Subcutaneous abdominal adipose tissue (tissue), 5 donors: ENCODE measurements around the gene KIAA1671.
A peak's percentile ranks its signal among the peaks of the same experiment; 100 is the strongest.

ENCODE experiments used
- H3K27ac ChIP-seq: one replicate; pipeline ENCODE4 v1.7.0; 2013; ENCODE audit warnings: low read depth, mild to moderate bottlenecking, inconsistent platforms, low read length, moderate library complexity
- H3K27me3 ChIP-seq, 5 donors: one replicate each; pipeline ENCODE4 v1.7.0; 2013; ENCODE audit warnings: low read length in 5 of 5, inconsistent platforms in 1 of 5; ENCODE audit not compliant: control insufficient read depth in 5 of 5, insufficient read depth in 4 of 5
- H3K36me3 ChIP-seq, 5 donors: one replicate each; pipeline ENCODE4 v1.7.0; 2013; ENCODE audit warnings: low read length in 5 of 5; ENCODE audit not compliant: control insufficient read depth in 5 of 5, insufficient read depth in 5 of 5
- H3K4me1 ChIP-seq, 5 donors: one replicate each; pipeline ENCODE4 v1.7.0; 2013; ENCODE audit warnings: low read length in 5 of 5, mild to moderate bottlenecking in 3 of 5, moderate library complexity in 1 of 5; ENCODE audit not compliant: control insufficient read depth in 5 of 5, insufficient read depth in 5 of 5
- H3K4me3 ChIP-seq, 5 donors: one replicate each; pipeline ENCODE4 v1.7.0; 2013; ENCODE audit warnings: low read length in 5 of 5, low read depth in 1 of 5
- H3K9ac ChIP-seq, 5 donors: one replicate each; pipeline ENCODE4 v1.7.0; 2013; ENCODE audit warnings: low read length in 5 of 5, mild to moderate bottlenecking in 4 of 5, moderate library complexity in 3 of 5
- H3K9me3 ChIP-seq, 5 donors: one replicate each; pipeline ENCODE4 v1.7.0; 2013; ENCODE audit warnings: low read length in 5 of 5; ENCODE audit not compliant: control insufficient read depth in 5 of 5
- donor health status: healthy.
- donor health status: healthy.
- donor health status: healthy.
- donor health status: healthy.
- donor health status: healthy.

KIAA1671 gene

DNA sequence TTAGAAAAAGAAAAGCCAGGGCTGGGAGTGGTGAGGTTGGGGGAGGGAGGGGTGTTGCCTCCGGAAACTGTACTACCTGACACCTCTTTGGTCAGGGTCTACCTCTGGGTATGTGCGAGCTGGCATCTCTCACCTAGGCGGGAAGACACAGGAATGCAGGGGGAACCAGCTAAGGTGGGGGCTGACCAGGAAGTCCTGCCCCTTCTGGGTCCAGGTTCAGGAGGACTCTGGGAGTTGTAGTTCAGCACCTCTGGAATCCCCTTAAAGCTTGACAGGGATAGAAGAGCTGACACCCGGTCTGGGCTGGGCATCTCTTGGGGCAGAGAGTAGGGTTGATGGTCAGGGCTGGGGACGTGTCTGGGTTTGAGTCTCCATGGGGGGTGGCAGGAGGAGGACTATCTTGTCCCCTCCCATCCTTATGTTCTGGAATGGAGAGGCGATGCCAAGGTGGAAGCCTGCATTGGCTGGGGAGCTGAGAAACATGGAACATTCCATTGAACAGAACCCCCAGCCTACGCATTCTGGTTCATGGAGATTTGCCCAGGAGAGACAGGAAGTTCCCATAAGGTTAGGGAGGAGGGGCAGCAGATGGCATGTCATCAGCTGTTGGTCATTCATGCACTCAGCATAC lies 2.1 kb upstream of the KIAA1671 start:
- no peak overlapping the region for H3K9ac ChIP-seq
- no peaks in the 10 kb centered on the region for H3K36me3 ChIP-seq
- H3K4me3 ChIP-seq: no peak overlapping the region
- H3K27me3 ChIP-seq: peaks cover 6 to 25% (median 15%) of the 10 kb centered on the region in 5 donors
- no peaks in the 10 kb centered on the region for H3K9me3 ChIP-seq
- H3K27ac ChIP-seq: no peak overlapping the region
- H3K4me1 ChIP-seq: peaks cover 0 to 27% (median 23%) of the 10 kb centered on the region in 5 donors

GRCh38 chr22:24952837-24953383 lies 394 bp downstream of the KIAA1671 start:
- Histone ChIP-seq H3K9ac (peak overlapping the region; percentile 58 to 87 (median 69)), H3K4me1 (peaks cover 0 to 27% (median 23%) of the 10 kb centered on the region in 5 donors), H3K4me3 (peak overlapping the region; percentile 71 to 85 (median 83)), H3K36me3 (no peaks in the 10 kb centered on the region), H3K9me3 (no peaks in the 10 kb centered on the region), H3K27ac (peak overlapping the region; percentile 84), H3K27me3 (peaks cover 3 to 15% (median 13%) of the 10 kb centered on the region in 5 donors)

DNA sequence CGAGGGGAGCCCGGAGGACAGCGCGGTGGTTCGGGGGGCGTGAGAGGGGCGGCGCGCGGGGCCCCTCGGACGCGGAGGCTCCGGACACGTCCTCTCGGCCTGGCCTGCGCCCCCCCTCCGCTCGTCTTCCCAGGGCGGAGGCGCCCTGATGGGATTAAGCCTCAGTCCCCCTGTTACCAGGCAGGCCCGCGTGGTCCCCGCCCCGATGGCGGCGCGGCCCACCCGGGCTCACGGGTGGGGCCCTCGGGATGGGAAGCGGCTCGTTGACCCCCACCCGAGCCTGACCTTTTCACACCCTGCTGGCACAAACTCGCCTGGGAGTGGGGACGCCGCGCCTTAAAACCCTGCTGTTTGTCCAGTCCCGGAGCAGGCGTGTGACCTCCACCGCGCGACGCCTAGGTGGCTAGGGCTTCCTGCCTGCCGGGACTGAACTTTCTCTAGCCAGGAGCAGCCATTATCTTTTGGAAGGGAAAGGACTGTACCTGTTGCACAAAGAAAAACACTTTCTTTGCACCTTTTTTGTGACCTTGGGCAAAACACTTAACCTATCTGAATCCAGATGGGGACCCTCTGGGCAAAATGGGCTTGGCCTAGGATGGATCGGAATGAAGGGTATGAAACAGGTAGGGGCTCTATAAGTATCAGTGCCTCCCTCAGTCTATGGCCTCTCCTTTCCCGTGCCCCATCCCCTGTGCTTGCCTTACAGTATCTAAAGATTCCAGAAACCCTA lies 1.0 kb downstream of the KIAA1671 start:
- H3K27me3 ChIP-seq: peaks cover 2 to 9% (median 7%) of the 10 kb centered on the region in 5 donors
- H3K27ac ChIP-seq: peak overlapping the region; percentile 84
- peaks cover 0 to 27% (median 23%) of the 10 kb centered on the region in 5 donors for H3K4me1 ChIP-seq
- peak overlapping the region; percentile 58 to 87 (median 69) for H3K9ac ChIP-seq
- H3K4me3 ChIP-seq: peak overlapping the region in 4 of 5 donors; percentile 81 to 85 (median 84)
- H3K9me3 ChIP-seq: no peaks in the 10 kb centered on the region
- H3K36me3 ChIP-seq: no peaks in the 10 kb centered on the region

- peak overlapping the region in 1 of 5 donors; percentile 87 for H3K9ac ChIP-seq
- H3K27me3 ChIP-seq: peaks cover 2 to 7% (median 6%) of the 10 kb centered on the region in 5 donors
- peak overlapping the region in 3 of 5 donors; percentile 81 to 85 (median 83) for H3K4me3 ChIP-seq
- H3K4me1 ChIP-seq: peaks cover 0 to 27% (median 23%) of the 10 kb centered on the region in 5 donors
- no peaks in the 10 kb centered on the region for H3K9me3 ChIP-seq
- peak overlapping the region; percentile 84 for H3K27ac ChIP-seq
- no peaks in the 10 kb centered on the region for H3K36me3 ChIP-seq
Measured at GRCh38 chr22:24954114-24954463, 1.6 kb downstream of the KIAA1671 start.

DNA sequence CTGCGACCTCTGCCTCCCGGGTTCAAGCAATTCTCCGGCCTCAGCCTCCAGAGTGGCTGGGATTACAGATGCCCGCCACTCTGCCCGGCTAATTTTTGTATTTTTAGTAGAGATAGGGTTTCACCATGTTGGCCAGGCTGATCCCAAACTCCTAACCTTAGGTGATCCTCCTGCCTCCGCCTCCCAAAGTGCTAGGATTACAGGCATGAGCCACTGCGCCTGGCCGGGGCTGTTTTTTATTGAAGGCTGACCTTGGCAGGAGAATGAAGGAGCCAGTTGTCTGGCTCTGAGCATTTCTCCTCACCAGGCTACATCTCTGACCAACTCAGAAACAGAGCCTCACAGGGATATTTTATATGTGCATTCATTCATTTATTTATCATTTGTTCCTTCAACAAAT lies 2.3 kb downstream of the KIAA1671 start:
- Histone ChIP-seq H3K27me3 (peaks cover 0 to 7% (median 6%) of the 10 kb centered on the region in 5 donors), H3K36me3 (no peaks in the 10 kb centered on the region), H3K4me3 (no peak overlapping the region), H3K4me1 (peaks cover 0 to 27% (median 23%) of the 10 kb centered on the region in 5 donors), H3K9me3 (no peaks in the 10 kb centered on the region), H3K27ac (no peak overlapping the region), H3K9ac (no peak overlapping the region)

GRCh38 chr22:24957043-24957442 lies 4.5 kb downstream of the KIAA1671 start:
- Histone ChIP-seq H3K27ac (no peak overlapping the region), H3K9ac (no peak overlapping the region), H3K36me3 (no peaks in the 10 kb centered on the region), H3K4me3 (no peak overlapping the region), H3K9me3 (no peaks in the 10 kb centered on the region), H3K4me1 (peaks cover 0 to 23% (median 20%) of the 10 kb centered on the region in 5 donors), H3K27me3 (no peaks in the 10 kb centered on the region)

- Histone ChIP-seq H3K4me3 (no peak overlapping the region), H3K9ac (no peak overlapping the region), H3K27me3 (no peaks in the 10 kb centered on the region), H3K27ac (no peak overlapping the region), H3K4me1 (peaks cover 7 to 26% (median 10%) of the 10 kb centered on the region in 5 donors), H3K9me3 (no peaks in the 10 kb centered on the region), H3K36me3 (no peaks in the 10 kb centered on the region)
Measured at GRCh38 chr22:24961217-24961844, 8.8 kb downstream of the KIAA1671 start.

DNA sequence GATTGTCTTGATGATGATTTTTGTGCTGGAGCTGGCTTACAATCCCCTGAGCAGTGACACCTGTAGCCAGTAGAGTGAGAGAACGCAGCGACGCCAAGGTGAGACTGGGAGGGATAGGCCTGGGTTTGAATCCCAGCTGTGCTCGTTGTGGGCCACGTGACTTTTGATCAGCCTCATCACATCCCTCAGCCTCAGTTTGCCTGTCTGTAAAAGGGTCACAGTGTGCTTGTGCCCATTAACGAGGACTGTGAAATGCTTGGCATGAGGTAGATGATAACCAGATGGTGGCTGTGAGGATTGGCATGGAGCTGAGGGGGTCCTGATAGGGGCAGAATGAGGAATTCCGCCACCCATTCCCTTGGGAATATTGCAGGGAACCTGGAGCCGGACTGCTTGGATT lies 9.6 kb downstream of the KIAA1671 start:
- no peaks in the 10 kb centered on the region for H3K27me3 ChIP-seq
- H3K9me3 ChIP-seq: no peaks in the 10 kb centered on the region
- no peaks in the 10 kb centered on the region for H3K36me3 ChIP-seq
- peaks cover 8 to 33% (median 14%) of the 10 kb centered on the region in 5 donors for H3K4me1 ChIP-seq
- no peak overlapping the region for H3K9ac ChIP-seq
- H3K4me3 ChIP-seq: no peak overlapping the region
- no peak overlapping the region for H3K27ac ChIP-seq

GRCh38 chr22:24962835-24963234 lies 10.3 kb downstream of the KIAA1671 start:
- H3K4me1 ChIP-seq: peaks cover 8 to 36% (median 14%) of the 10 kb centered on the region in 5 donors
- no peaks in the 10 kb centered on the region for H3K27me3 ChIP-seq
- no peaks in the 10 kb centered on the region for H3K9me3 ChIP-seq
- H3K9ac ChIP-seq: no peak overlapping the region
- H3K27ac ChIP-seq: no peak overlapping the region
- no peak overlapping the region for H3K4me3 ChIP-seq
- no peaks in the 10 kb centered on the region for H3K36me3 ChIP-seq

DNA sequence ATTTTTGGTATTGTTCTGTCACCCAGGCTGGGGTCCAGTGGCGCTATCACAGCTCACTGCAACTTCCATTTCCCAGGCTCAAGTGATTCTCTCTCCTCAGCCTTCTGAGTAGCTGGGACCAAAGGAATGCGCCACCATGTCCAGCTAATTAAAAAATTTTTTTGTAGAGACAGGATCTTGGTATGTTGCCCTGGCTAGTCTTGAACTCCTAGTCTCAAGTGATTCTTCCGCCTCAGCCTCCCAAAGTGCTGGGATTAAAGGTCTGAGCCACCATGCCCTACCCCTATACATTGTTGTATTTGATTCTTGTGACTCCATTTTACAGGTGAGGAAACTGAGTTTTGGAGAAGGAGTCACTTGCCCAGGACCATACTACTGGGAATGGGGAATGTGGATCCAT lies 11.9 kb downstream of the KIAA1671 start:
- Histone ChIP-seq H3K4me1 (peaks cover 10 to 52% (median 21%) of the 10 kb centered on the region in 5 donors), H3K36me3 (no peaks in the 10 kb centered on the region), H3K9ac (no peak overlapping the region), H3K4me3 (no peak overlapping the region), H3K27ac (no peak overlapping the region), H3K9me3 (no peaks in the 10 kb centered on the region), H3K27me3 (no peaks in the 10 kb centered on the region)
